HepG2 (cell line): ENCODE results near the gene NOS1. TPM values are rescaled to one million over a fixed set of nuclear protein-coding genes. Genes with fewer than 3 reads are reported as not detected.

Experiments used
- ATAC-seq: fragments of 200-7000 bp; cut with Tn5 transposase; 3 replicates; pipeline ENCODE4 v1.9.1; 2020; ENCODE audit warnings: mild to moderate bottlenecking, moderate library complexity
- BruUV-seq: library from RNA; stranded (reverse); fragments of 400-500 nt; replicated peaks from 2 replicates; lab custom pipeline; 2021; lab: Mats Ljungman, UMichigan
- CTCF ChIA-PET: fragments of 300-600 bp; formaldehyde crosslinking; extraction: SDS; loops from one replicate; lab custom pipeline; 2021; ENCODE audit warnings: low total read pairs, inconsistent platforms, low intra/inter-chr PET ratio; lab: Yijun Ruan, JAX
- POLR2A ChIA-PET: fragments of 350-600 bp; sonication (Branson Sonifier 250); formaldehyde crosslinking; loops from one replicate; lab custom pipeline; 2020; ENCODE audit warnings: antibody characterized with exemption, inconsistent platforms; lab: Yijun Ruan, JAX
- DNase-seq: peaks from one replicate; pipeline ENCODE4 v3.0.0-alpha.2; 2015; ENCODE audit warnings: low spot score
- FAIRE-seq: peaks from 3 replicates; lab custom pipeline; 2011; peaks lifted over from hg19 to GRCh38; lab: Jason Lieb, UNC
- H2AFZ ChIP-seq: one replicate; pipeline ENCODE4 v1.6.1; 2011; ENCODE audit warnings: low read length, inconsistent platforms
- H3K27ac ChIP-seq: fragments of 300-600 bp; 3 replicates; pipeline ENCODE4 v1.8.0; 2011; ENCODE audit warnings: mixed run types, mild to moderate bottlenecking, mixed read lengths, low read length, inconsistent platforms; ENCODE audit not compliant: insufficient read depth; ENCODE audit errors: extremely low read length
- H3K27me3 ChIP-seq, 2 experiments: fragments of 200-600 bp in 1 of 2; 2 replicates in 1 of 2; 3 replicates in 1 of 2; pipeline versions ENCODE4 v1.6.0 to v1.8.0; 2011; ENCODE audit warnings: low read length in 2 of 2, mild to moderate bottlenecking in 2 of 2, moderate library complexity in 2 of 2, inconsistent platforms in 1 of 2; ENCODE audit not compliant: insufficient read depth in 2 of 2, control insufficient read depth in 1 of 2
- H3K36me3 ChIP-seq, 2 experiments: fragments of 200-600 bp in 1 of 2; replicated peaks in 1 of 2; 2 replicates in 1 of 2; 3 replicates in 1 of 2; pipeline versions ENCODE4 v1.5.1 to v1.8.0; 2011; ENCODE audit warnings: low read length in 2 of 2, inconsistent platforms in 1 of 2; ENCODE audit not compliant: insufficient read depth in 2 of 2, control insufficient read depth in 1 of 2
- H3K4me1 ChIP-seq: 2 replicates; pipeline ENCODE4 v1.5.1; 2012; ENCODE audit warnings: low read length, inconsistent platforms; ENCODE audit not compliant: insufficient read depth
- H3K4me2 ChIP-seq: 2 replicates; pipeline ENCODE4 v1.6.0; 2011; ENCODE audit warnings: low read depth, low read length, inconsistent platforms
- H3K4me3 ChIP-seq, 3 experiments: fragments of 200-600 bp in 1 of 3; sonication (generic), shearing (Covaris generic) in 1 of 3; replicated peaks in 1 of 3; 2 replicates each; pipeline ENCODE4 v1.5.1; 2011 to 2016; ENCODE audit warnings: low read length in 3 of 3, inconsistent platforms in 2 of 3, low read depth in 2 of 3, mild to moderate bottlenecking in 2 of 3, control low read depth in 1 of 3, mixed read lengths in 1 of 3; ENCODE audit not compliant: insufficient read depth in 1 of 3
- H3K79me2 ChIP-seq: one replicate; pipeline ENCODE4 v1.6.1; 2011; ENCODE audit warnings: low read length, inconsistent platforms; ENCODE audit not compliant: insufficient read depth
- H3K9ac ChIP-seq: 2 replicates; pipeline ENCODE4 v1.6.0; 2011; ENCODE audit warnings: mild to moderate bottlenecking, low read depth, low read length, inconsistent platforms; ENCODE audit not compliant: insufficient read depth
- H3K9me3 ChIP-seq: 2 replicates; pipeline ENCODE4 v1.5.1; 2012; ENCODE audit warnings: mild to moderate bottlenecking, low read length
- H4K20me1 ChIP-seq: 2 replicates; pipeline ENCODE4 v1.6.0; 2011; ENCODE audit warnings: inconsistent platforms, mild to moderate bottlenecking, low read length, moderate library complexity; ENCODE audit not compliant: insufficient read depth
- ARNT2 ChIP-seq: sonication (generic); formaldehyde crosslinking; IDR thresholded peaks from 2 replicates; pipeline ENCODE4 v1.8.0; 2022; ENCODE audit warnings: mild to moderate bottlenecking, low read depth, missing genetic modification reagents, moderate library complexity
- CCDC6 ChIP-seq: sonication (generic); formaldehyde crosslinking; IDR thresholded peaks from 2 replicates; pipeline ENCODE4 v1.8.1; 2022; ENCODE audit warnings: mild to moderate bottlenecking, missing genetic modification reagents, moderate library complexity
- FIP1L1 ChIP-seq: fragments of 200-400 bp; formaldehyde crosslinking; IDR thresholded peaks from 2 replicates; pipeline ENCODE4 v1.6.1; 2018; ENCODE audit warnings: low read depth, mild to moderate bottlenecking, low read length, moderate library complexity, borderline replicate concordance; ENCODE audit not compliant: insufficient read depth
- GMEB1 ChIP-seq: sonication (generic); formaldehyde crosslinking; IDR thresholded peaks from 2 replicates; pipeline ENCODE4 v1.5.1; 2020; ENCODE audit warnings: missing genetic modification reagents, mild to moderate bottlenecking, borderline replicate concordance
- HOXA5 ChIP-seq: sonication (generic); formaldehyde crosslinking; IDR thresholded peaks from 2 replicates; pipeline ENCODE4 v1.4.0; 2020; ENCODE audit warnings: missing genetic modification reagents
- MED8 ChIP-seq: sonication (generic); formaldehyde crosslinking; IDR thresholded peaks from 2 replicates; pipeline ENCODE4 v1.8.1; 2023; ENCODE audit warnings: mild to moderate bottlenecking, missing genetic modification reagents; ENCODE audit not compliant: insufficient replicate concordance
- MEF2D ChIP-seq: sonication (generic); formaldehyde crosslinking; IDR thresholded peaks from 2 replicates; pipeline ENCODE4 v1.5.1; 2020; ENCODE audit warnings: mild to moderate bottlenecking, missing genetic modification reagents
- RBFOX2 ChIP-seq: fragments of 200-400 bp; formaldehyde crosslinking; IDR thresholded peaks from 2 replicates; pipeline ENCODE4 v1.6.1; 2017; ENCODE audit warnings: low read depth, mild to moderate bottlenecking, low read length
- RNF2 ChIP-seq: fragments of 450-650 bp; conservative IDR thresholded peaks from 2 replicates; pipeline ENCODE4 v1.6.1; 2016; ENCODE audit warnings: low read depth
- SKI ChIP-seq: fragments of 450-650 bp; IDR thresholded peaks from one replicate; pipeline ENCODE4 v1.6.1; 2018; ENCODE audit warnings: mild to moderate bottlenecking; ENCODE audit not compliant: partially characterized antibody
- TCF7 ChIP-seq: sonication (generic); IDR thresholded peaks from 2 replicates; pipeline ENCODE4 v1.6.1; 2016; ENCODE audit warnings: antibody characterized with exemption, low read depth
- TP53 ChIP-seq: sonication (generic); formaldehyde crosslinking; conservative IDR thresholded peaks from 2 replicates; pipeline ENCODE4 v1.4.0; 2020; ENCODE audit warnings: missing genetic modification reagents
- YY1 ChIP-seq: IDR thresholded peaks from 2 replicates; pipeline ENCODE4 v1.6.1; 2011; ENCODE audit warnings: low read length, low read depth, moderate library complexity, mild to moderate bottlenecking; ENCODE audit not compliant: insufficient read depth, insufficient replicate concordance
- ZFP90 ChIP-seq: sonication (generic); formaldehyde crosslinking; IDR thresholded peaks from 2 replicates; pipeline ENCODE4 v1.8.0; 2022; ENCODE audit warnings: missing genetic modification reagents, mild to moderate bottlenecking, inconsistent platforms, borderline replicate concordance
- ZHX1 ChIP-seq: sonication (generic); formaldehyde crosslinking; IDR thresholded peaks from 2 replicates; pipeline ENCODE4 v1.8.1; 2022; ENCODE audit warnings: low read depth, mild to moderate bottlenecking, missing genetic modification reagents
- ZMAT3 ChIP-seq: sonication (generic); formaldehyde crosslinking; conservative IDR thresholded peaks from 2 replicates; pipeline ENCODE4 v1.7.0; 2021; ENCODE audit warnings: missing genetic modification reagents
- ZNF101 ChIP-seq: sonication (generic); formaldehyde crosslinking; IDR thresholded peaks from 2 replicates; pipeline ENCODE4 v1.4.0; 2020; ENCODE audit warnings: mild to moderate bottlenecking, low read depth, missing genetic modification reagents, borderline replicate concordance
- ZNF3 ChIP-seq: IDR thresholded peaks from 2 replicates; pipeline ENCODE4 v1.7.0; 2017; ENCODE audit warnings: inconsistent platforms
- ZNF557 ChIP-seq: sonication (generic); formaldehyde crosslinking; IDR thresholded peaks from 2 replicates; pipeline ENCODE4 v1.4.0; 2020; ENCODE audit warnings: missing genetic modification reagents
- ZNF784 ChIP-seq: sonication (generic); formaldehyde crosslinking; IDR thresholded peaks from 2 replicates; pipeline ENCODE4 v1.5.1; 2020; ENCODE audit warnings: missing genetic modification reagents, mild to moderate bottlenecking, borderline replicate concordance
- WGBS: methylation state at CpG from one replicate; pipeline ENCODE4 v1.1.6; 2017; ENCODE audit warnings: low lambda C conversion rate; 5-methylcytosine and 5-hydroxymethylcytosine counted together
- in situ Hi-C: cut with HindIII; loops from 2 replicates; pipeline ENCODE4 v1.10.0; 2017; ENCODE audit warnings: low pct_unique_long_range_greater_than_20kb; ENCODE audit not compliant: extremely low pct_ligation_motif_present
- intact Hi-C: fragments of 100-400 bp; cut with micrococcal nuclease; formaldehyde crosslinking; loops from one replicate; pipeline ENCODE4 v1.10.0; 2022; ENCODE audit not compliant: unreplicated experiment
- polyA plus RNA-seq, 8 experiments: library from polyadenylated mRNA; depleted of rRNA in 3 of 8; stranded (reverse) in 7 of 8; unstranded in 1 of 8; fragments of >200 nt; fragmentation: Illumina TruSeq in 4 of 8; extraction: Trizol in 4 of 8; gene quantifications; 2 replicates each; pipeline versions ENCODE4 v1.2.1 to v1.2.3, GENCODE V29; 2011 to 2016; ENCODE audit warnings: low read depth in 4 of 8, missing spikeins in 1 of 8, mixed read lengths in 1 of 8; ENCODE audit not compliant: insufficient read depth in 1 of 8
- total RNA-seq, 5 experiments: library from RNA; depleted of rRNA; stranded (reverse); fragments of >200 nt; fragmentation: Illumina TruSeq; extraction: Trizol; gene quantifications; 2 replicates each; pipeline ENCODE4 v1.2.3, GENCODE V29; 2016; ENCODE audit warnings: low read depth in 1 of 5

NOS1 gene
- total and polyA plus RNA-seq, 2 of the 13 experiments (the other 11 are each of a cell fraction or from before 2014, with no cell fraction given): not detected

GRCh38 chr12:117322428-117322827, 39.0 kb downstream of the NOS1 start (continued):
- no peak for TF ChIP-seq TP53 (CRISPR knock-in tag)
- no peak for TF ChIP-seq ARNT2 (CRISPR knock-in tag)
- no peak for TF ChIP-seq GMEB1
- TF ChIP-seq RBFOX2: no peak

GRCh38 chr12:117321572-117321971, 39.9 kb downstream of the NOS1 start:
- H4K20me1 ChIP-seq: no peaks in the 10 kb centered on the region
- ChIA-PET CTCF (no interaction called here), POLR2A (no interaction called here)
- WGBS: 14% methylated on average over 4 of the region's 4 CpGs
- no peaks in the 10 kb centered on the region for H3K36me3 ChIP-seq
- H2AFZ ChIP-seq: no peak overlapping the region
- no peak for FAIRE-seq
- no peak overlapping the region for H3K27ac ChIP-seq
- no peak overlapping the region for H3K4me2 ChIP-seq
- in situ Hi-C loops: no loop called here
- H3K4me1 ChIP-seq: no peaks in the 10 kb centered on the region
- H3K4me3 ChIP-seq: no peak overlapping the region
- DNase-seq: no peak
- intact Hi-C loops: no loop called here
- peaks cover 3 to 17% of the 10 kb centered on the region in 2 experiments; a peak in 3 of 5 replicates for H3K27me3 ChIP-seq
- ATAC-seq: no peak
- H3K9ac ChIP-seq: no peak overlapping the region
- H3K9me3 ChIP-seq: no peaks in the 10 kb centered on the region
- no TSS peak for BruUV-seq
- H3K79me2 ChIP-seq: no peaks in the 10 kb centered on the region
- TF ChIP-seq YY1 (no peak), MEF2D (CRISPR knock-in tag) (no peak), ZNF784 (CRISPR knock-in tag) (no peak), HOXA5 (CRISPR knock-in tag) (no peak), TCF7 (no peak), MED8 (no peak), ZHX1 (no peak), ZNF557 (CRISPR knock-in tag) (no peak), ZNF101 (CRISPR knock-in tag) (no peak), RNF2 (no peak), ZMAT3 (CRISPR knock-in tag) (no peak), ZNF3 (CRISPR knock-in tag) (no peak), ZFP90 (CRISPR knock-in tag) (no peak), SKI (no peak), CCDC6 (no peak), FIP1L1 (no peak)
